Spleen (tissue), 11 donors: Measurements from ENCODE around the gene PDE10A. TPM values are rescaled to one million over a fixed set of nuclear protein-coding genes. Genes with fewer than 3 reads are reported as not detected.

Source experiments
- DNase-seq: peaks from one replicate; pipeline ENCODE4 v3.0.0-alpha.2; 2020
- H3K27ac ChIP-seq, 8 donors: fragments of 200-600 bp; sonication (generic) in 7 of 8; 1 replicate in 4 of 8; 2 replicates in 4 of 8; pipeline versions ENCODE4 v1.5.0 to v1.8.0; 2016 to 2021; ENCODE audit warnings: inconsistent platforms in 4 of 8, mild to moderate bottlenecking in 4 of 8, moderate library complexity in 1 of 8
- H3K27me3 ChIP-seq, 7 donors: fragments of 200-600 bp; sonication (generic) in 6 of 7; replicated peaks in 1 of 7; 1 replicate in 4 of 7; 2 replicates in 3 of 7; pipeline versions ENCODE4 v1.5.0 to v1.8.0; 2016 to 2021; ENCODE audit warnings: inconsistent platforms in 3 of 7, mild to moderate bottlenecking in 1 of 7
- H3K36me3 ChIP-seq, 6 donors: fragments of 200-600 bp; sonication (generic) in 5 of 6; 1 replicate in 4 of 6; 2 replicates in 2 of 6; pipeline versions ENCODE4 v1.5.0 to v1.8.0; 2016 to 2021; ENCODE audit warnings: inconsistent platforms in 2 of 6
- H3K4me1 ChIP-seq, 6 donors: fragments of 200-600 bp; sonication (generic) in 5 of 6; 1 replicate in 3 of 6; 2 replicates in 3 of 6; pipeline versions ENCODE4 v1.5.0 to v1.8.0; 2016 to 2021; ENCODE audit warnings: inconsistent platforms in 3 of 6
- H3K4me3 ChIP-seq, 8 donors: fragments of 200-600 bp; sonication (generic) in 7 of 8; 1 replicate in 4 of 8; 2 replicates in 4 of 8; pipeline versions ENCODE4 v1.5.0 to v1.8.0; 2016 to 2021; ENCODE audit warnings: inconsistent platforms in 4 of 8, mild to moderate bottlenecking in 4 of 8, moderate library complexity in 2 of 8
- H3K9me3 ChIP-seq, 8 donors: fragments of 200-600 bp; sonication (generic) in 7 of 8; 1 replicate in 4 of 8; 2 replicates in 4 of 8; pipeline versions ENCODE4 v1.5.0 to v1.8.0; 2016 to 2021; ENCODE audit warnings: inconsistent platforms in 4 of 8
- CTCF ChIP-seq, 11 experiments: fragments of 200-600 bp in 7 of 11; fragments of 450-650 bp in 4 of 11; sonication (generic) in 4 of 11; IDR thresholded peaks in 8 of 11; conservative IDR thresholded peaks in 3 of 11; 1 replicate in 7 of 11; 2 replicates in 4 of 11; pipeline versions ENCODE4 v1.4.0 to v1.8.0; 2016 to 2021; ENCODE audit warnings: antibody characterized with exemption in 11 of 11, inconsistent platforms in 4 of 11, mild to moderate bottlenecking in 1 of 11
- POLR2A ChIP-seq, 3 donors: fragments of 450-650 bp; IDR thresholded peaks; one replicate each; pipeline ENCODE4 v1.5.1; 2017; ENCODE audit warnings: antibody characterized with exemption in 3 of 3, mild to moderate bottlenecking in 1 of 3
- POLR2AphosphoS5 ChIP-seq, 3 donors: sonication (generic); formaldehyde crosslinking; IDR thresholded peaks; one replicate each; pipeline ENCODE4 v1.5.1; 2017; ENCODE audit warnings: antibody characterized with exemption in 3 of 3
- WGBS, 5 donors: extraction: QIAGEN DNeasy Blood & Tissue Kit in 3 of 5; methylation state at CpG; one replicate each; pipeline versions ENCODE4 v1.1.5 to v1.1.7; 2013 to 2018; 5-methylcytosine and 5-hydroxymethylcytosine counted together
- intact Hi-C: fragments of 100-400 bp; cut with DNase I; formaldehyde crosslinking; loops from one replicate; pipeline ENCODE4 v1.15.0; 2023; ENCODE audit warnings: low total_unique reads
- polyA plus RNA-seq, 3 donors: library from polyadenylated mRNA; stranded (reverse); fragments of 200-250 nt; gene quantifications; one replicate each; pipeline ENCODE4 v1.2.1, GENCODE V29; 2013
- total RNA-seq, 7 donors: library from RNA; depleted of rRNA in 3 of 7; stranded (reverse); fragments of >200 nt in 3 of 7; fragmentation: NEBNext Ultra II Directional in 4 of 7; extraction: Animal tissue kit (Norgen Biotek cat#: 25700) in 4 of 7; gene quantifications; one replicate each; pipeline versions ENCODE4 v1.1.0 to v1.2.1, GENCODE V29; 2016 to 2021
- donor health status: healthy with polysubstance abuse.
- donor health status: DM: no; HTN: no; CAD: no; lungs with moderate emphysema.
- donor health status: DM: no; HTN: no; CAD: no.
- donor health status: Bipolar disorder and iron deficiency.
- donor health status: healthy.
- donor health status: DM: no; HTN: no; CAD: no.
- donor health status: DM: yes; HTN: yes; CAD: no.

PDE10A gene
- total and polyA plus RNA-seq, 10 donors = 1.1 to 28.2 (median 9.6) TPM

GRCh38 chr6:165417278-165417865, 245.7 kb downstream of the PDE10A start:
- TF ChIP-seq POLR2AphosphoS5 (IDR thresholded peaks at IDR 0.05) (no peak), CTCF (IDR thresholded peaks at IDR 0.05 in 8 of 11, conservative IDR thresholded peaks at IDR 0.05 in 3 of 11) (no peak), POLR2A (IDR thresholded peaks at IDR 0.05) (no peak)
- 78 to 92% (median 85%) methylated on average over 6 of the region's 6 CpGs for WGBS, 5 donors
- H3K27ac ChIP-seq = no peak overlapping the region
- no peaks in the 10 kb centered on the region for H3K4me1 ChIP-seq
- H3K9me3 ChIP-seq = no peaks in the 10 kb centered on the region
- H3K4me3 ChIP-seq = no peak overlapping the region
- peaks cover 0 to 3% (median 0%) of the 10 kb centered on the region in 6 donors for H3K36me3 ChIP-seq
- H3K27me3 ChIP-seq = no peaks in the 10 kb centered on the region
- intact Hi-C loops = no loop called here
- DNase-seq = no peak

- no peaks in the 10 kb centered on the region for H3K27me3 ChIP-seq
- intact Hi-C loops = no loop called here
- peaks cover 0 to 13% (median 9%) of the 10 kb centered on the region in 8 donors for H3K9me3 ChIP-seq
- no peak overlapping the region for H3K4me3 ChIP-seq
- H3K36me3 ChIP-seq = no peaks in the 10 kb centered on the region
- no peak for TF ChIP-seq CTCF (IDR thresholded peaks at IDR 0.05 in 8 of 11, conservative IDR thresholded peaks at IDR 0.05 in 3 of 11)
- no peak for TF ChIP-seq POLR2A (IDR thresholded peaks at IDR 0.05)
- no peak for TF ChIP-seq POLR2AphosphoS5 (IDR thresholded peaks at IDR 0.05)
- H3K27ac ChIP-seq = no peak overlapping the region
- DNase-seq = no peak
- WGBS, 5 donors = 32 to 54% (median 36%) methylated on average over 2 of the region's 2 CpGs
- no peaks in the 10 kb centered on the region for H3K4me1 ChIP-seq
These were observed 258.3 kb downstream of the PDE10A start for GRCh38 chr6:165404697-165405096.

GRCh38 chr6:165404296-165404695, 258.7 kb downstream of the PDE10A start:
- 86 to 99% (median 94%) methylated on average over 2 of the region's 2 CpGs for WGBS, 5 donors
- Histone ChIP-seq H3K27me3 (no peaks in the 10 kb centered on the region), H3K4me1 (no peaks in the 10 kb centered on the region), H3K27ac (no peak overlapping the region), H3K9me3 (peaks cover 0 to 15% (median 9%) of the 10 kb centered on the region in 8 donors), H3K4me3 (no peak overlapping the region), H3K36me3 (no peaks in the 10 kb centered on the region)
- no peak for DNase-seq
- TF ChIP-seq POLR2AphosphoS5 (IDR thresholded peaks at IDR 0.05) (no peak), POLR2A (IDR thresholded peaks at IDR 0.05) (no peak), CTCF (IDR thresholded peaks at IDR 0.05 in 8 of 11, conservative IDR thresholded peaks at IDR 0.05 in 3 of 11) (no peak)
- intact Hi-C loops = no loop called here

GRCh38 chr6:165403006-165403595, 259.9 kb downstream of the PDE10A start:
- Histone ChIP-seq H3K4me1 (no peaks in the 10 kb centered on the region), H3K36me3 (no peaks in the 10 kb centered on the region), H3K9me3 (peaks cover 0 to 15% (median 9%) of the 10 kb centered on the region in 8 donors), H3K27ac (no peak overlapping the region), H3K27me3 (no peaks in the 10 kb centered on the region), H3K4me3 (no peak overlapping the region)
- TF ChIP-seq POLR2AphosphoS5 (IDR thresholded peaks at IDR 0.05) = no peak
- TF ChIP-seq POLR2A (IDR thresholded peaks at IDR 0.05) = no peak
- no peak for TF ChIP-seq CTCF (IDR thresholded peaks at IDR 0.05 in 8 of 11, conservative IDR thresholded peaks at IDR 0.05 in 3 of 11)
- DNase-seq = no peak
- intact Hi-C loops = no loop called here
- WGBS, 5 donors = 88 to 94% (median 90%) methylated on average over 7 of the region's 7 CpGs
